HepG2 (cell line): ENCODE data around the gene SIX3. TPM values are rescaled to one million over a fixed set of nuclear protein-coding genes. Genes with fewer than 3 reads are reported as not detected.

Experiments used
- ATAC-seq: fragments of 200-7000 bp; cut with Tn5 transposase; 3 replicates; pipeline ENCODE4 v1.9.1; 2020; ENCODE audit warnings: mild to moderate bottlenecking, moderate library complexity
- BruUV-seq: library from RNA; stranded (reverse); fragments of 400-500 nt; replicated peaks from 2 replicates; lab custom pipeline; 2021; lab: Mats Ljungman, UMichigan
- CTCF ChIA-PET: fragments of 300-600 bp; formaldehyde crosslinking; extraction: SDS; loops from one replicate; lab custom pipeline; 2021; ENCODE audit warnings: low total read pairs, inconsistent platforms, low intra/inter-chr PET ratio; lab: Yijun Ruan, JAX
- POLR2A ChIA-PET: fragments of 350-600 bp; sonication (Branson Sonifier 250); formaldehyde crosslinking; loops from one replicate; lab custom pipeline; 2020; ENCODE audit warnings: antibody characterized with exemption, inconsistent platforms; lab: Yijun Ruan, JAX
- DNase-seq: peaks from one replicate; pipeline ENCODE4 v3.0.0-alpha.2; 2015; ENCODE audit warnings: low spot score
- FAIRE-seq: peaks from 3 replicates; lab custom pipeline; 2011; peaks lifted over from hg19 to GRCh38; lab: Jason Lieb, UNC
- H2AFZ ChIP-seq: one replicate; pipeline ENCODE4 v1.6.1; 2011; ENCODE audit warnings: low read length, inconsistent platforms
- H3K27ac ChIP-seq: fragments of 300-600 bp; 3 replicates; pipeline ENCODE4 v1.8.0; 2011; ENCODE audit warnings: mixed run types, mild to moderate bottlenecking, mixed read lengths, low read length, inconsistent platforms; ENCODE audit not compliant: insufficient read depth; ENCODE audit errors: extremely low read length
- H3K27me3 ChIP-seq, 2 experiments: fragments of 200-600 bp in 1 of 2; 2 replicates in 1 of 2; 3 replicates in 1 of 2; pipeline versions ENCODE4 v1.6.0 to v1.8.0; 2011; ENCODE audit warnings: low read length in 2 of 2, mild to moderate bottlenecking in 2 of 2, moderate library complexity in 2 of 2, inconsistent platforms in 1 of 2; ENCODE audit not compliant: insufficient read depth in 2 of 2, control insufficient read depth in 1 of 2
- H3K36me3 ChIP-seq, 2 experiments: fragments of 200-600 bp in 1 of 2; replicated peaks in 1 of 2; 2 replicates in 1 of 2; 3 replicates in 1 of 2; pipeline versions ENCODE4 v1.5.1 to v1.8.0; 2011; ENCODE audit warnings: low read length in 2 of 2, inconsistent platforms in 1 of 2; ENCODE audit not compliant: insufficient read depth in 2 of 2, control insufficient read depth in 1 of 2
- H3K4me1 ChIP-seq: 2 replicates; pipeline ENCODE4 v1.5.1; 2012; ENCODE audit warnings: low read length, inconsistent platforms; ENCODE audit not compliant: insufficient read depth
- H3K4me2 ChIP-seq: 2 replicates; pipeline ENCODE4 v1.6.0; 2011; ENCODE audit warnings: low read depth, low read length, inconsistent platforms
- H3K4me3 ChIP-seq, 3 experiments: fragments of 200-600 bp in 1 of 3; sonication (generic), shearing (Covaris generic) in 1 of 3; replicated peaks in 1 of 3; 2 replicates each; pipeline ENCODE4 v1.5.1; 2011 to 2016; ENCODE audit warnings: low read length in 3 of 3, inconsistent platforms in 2 of 3, low read depth in 2 of 3, mild to moderate bottlenecking in 2 of 3, control low read depth in 1 of 3, mixed read lengths in 1 of 3; ENCODE audit not compliant: insufficient read depth in 1 of 3
- H3K79me2 ChIP-seq: one replicate; pipeline ENCODE4 v1.6.1; 2011; ENCODE audit warnings: low read length, inconsistent platforms; ENCODE audit not compliant: insufficient read depth
- H3K9ac ChIP-seq: 2 replicates; pipeline ENCODE4 v1.6.0; 2011; ENCODE audit warnings: mild to moderate bottlenecking, low read depth, low read length, inconsistent platforms; ENCODE audit not compliant: insufficient read depth
- H3K9me3 ChIP-seq: 2 replicates; pipeline ENCODE4 v1.5.1; 2012; ENCODE audit warnings: mild to moderate bottlenecking, low read length
- H4K20me1 ChIP-seq: 2 replicates; pipeline ENCODE4 v1.6.0; 2011; ENCODE audit warnings: inconsistent platforms, mild to moderate bottlenecking, low read length, moderate library complexity; ENCODE audit not compliant: insufficient read depth
- EED ChIP-seq: sonication (generic); formaldehyde crosslinking; IDR thresholded peaks from 2 replicates; pipeline ENCODE4 v1.5.0; 2020; ENCODE audit warnings: mild to moderate bottlenecking, missing genetic modification reagents
- FOXA1 ChIP-seq, 2 experiments: fragments of 450-650 bp in 1 of 2; sonication (generic) in 1 of 2; formaldehyde crosslinking in 1 of 2; IDR thresholded peaks; 2 replicates each; pipeline versions ENCODE4 v1.4.0 to v1.6.1; 2016 to 2020; ENCODE audit warnings: missing genetic modification reagents in 1 of 2
- KDM5A ChIP-seq: fragments of 200-600 bp; sonication (generic); IDR thresholded peaks from 2 replicates; pipeline ENCODE4 v1.7.0; 2018; ENCODE audit warnings: antibody characterized with exemption, mild to moderate bottlenecking, low read length, borderline replicate concordance
- SIN3B ChIP-seq: fragments of 150-350 bp; IDR thresholded peaks from 2 replicates; pipeline ENCODE4 v1.6.1; 2014; ENCODE audit warnings: low read length
- TCF7L2 ChIP-seq: IDR thresholded peaks from 2 replicates; pipeline ENCODE4 v1.6.1; 2011; ENCODE audit warnings: mild to moderate bottlenecking, low read depth, low read length, moderate library complexity
- ZNF512B ChIP-seq: sonication (generic); formaldehyde crosslinking; IDR thresholded peaks from 2 replicates; pipeline ENCODE4 v1.5.1; 2020; ENCODE audit warnings: missing genetic modification reagents, mild to moderate bottlenecking, borderline replicate concordance
- WGBS: methylation state at CpG from one replicate; pipeline ENCODE4 v1.1.6; 2017; ENCODE audit warnings: low lambda C conversion rate; 5-methylcytosine and 5-hydroxymethylcytosine counted together
- in situ Hi-C: cut with HindIII; loops from 2 replicates; pipeline ENCODE4 v1.10.0; 2017; ENCODE audit warnings: low pct_unique_long_range_greater_than_20kb; ENCODE audit not compliant: extremely low pct_ligation_motif_present
- intact Hi-C: fragments of 100-400 bp; cut with micrococcal nuclease; formaldehyde crosslinking; loops from one replicate; pipeline ENCODE4 v1.10.0; 2022; ENCODE audit not compliant: unreplicated experiment
- polyA plus RNA-seq, 8 experiments: library from polyadenylated mRNA; depleted of rRNA in 3 of 8; stranded (reverse) in 7 of 8; unstranded in 1 of 8; fragments of >200 nt; fragmentation: Illumina TruSeq in 4 of 8; extraction: Trizol in 4 of 8; gene quantifications; 2 replicates each; pipeline versions ENCODE4 v1.2.1 to v1.2.3, GENCODE V29; 2011 to 2016; ENCODE audit warnings: low read depth in 4 of 8, missing spikeins in 1 of 8, mixed read lengths in 1 of 8; ENCODE audit not compliant: insufficient read depth in 1 of 8
- total RNA-seq, 5 experiments: library from RNA; depleted of rRNA; stranded (reverse); fragments of >200 nt; fragmentation: Illumina TruSeq; extraction: Trizol; gene quantifications; 2 replicates each; pipeline ENCODE4 v1.2.3, GENCODE V29; 2016; ENCODE audit warnings: low read depth in 1 of 5

SIX3 gene
- total and polyA plus RNA-seq, 2 of the 13 experiments (the other 11 are each of a cell fraction or from before 2014, with no cell fraction given), result not detected

GRCh38 chr2:44929735-44930273, 11.7 kb upstream of the SIX3 start:
- CTCF ChIA-PET, result no interaction called here
- in situ Hi-C loops, result no loop called here
- intact Hi-C loops, result loop anchor here (10.0 kb wide), 1 partner anchor 185 kb away; no protein-coding TSS in a partner anchor
- FAIRE-seq, result no peak
- no TSS peak for BruUV-seq
- DNase-seq, result no peak
- peaks cover under 1% of the 10 kb centered on the region; the same call in 1 of the 2 replicates for H3K4me1 ChIP-seq
- no peaks in the 10 kb centered on the region for H3K36me3 ChIP-seq
- no peaks in the 10 kb centered on the region; the same call in 1 of the 2 replicates for H4K20me1 ChIP-seq
- no peak overlapping the region for H2AFZ ChIP-seq
- H3K4me3 ChIP-seq, result no peak overlapping the region
- no peak for ATAC-seq
- POLR2A ChIA-PET, result no interaction called here
- WGBS, result 77% methylated on average over 29 of the region's 32 CpGs
- no peaks in the 10 kb centered on the region for H3K9me3 ChIP-seq
- peaks cover 13 to 77% of the 10 kb centered on the region in 2 experiments for H3K27me3 ChIP-seq
- no peak overlapping the region for H3K27ac ChIP-seq
- TF ChIP-seq FOXA1 (IDR thresholded peaks at IDR 0.05), result no peak
- TF ChIP-seq FOXA1 (CRISPR knock-in tag; IDR thresholded peaks at IDR 0.05), result no peak
- no peak for TF ChIP-seq ZNF512B (CRISPR knock-in tag)
- TF ChIP-seq EED, result no peak
- no peak for TF ChIP-seq SIN3B
- TF ChIP-seq KDM5A, result no peak
- no peak for TF ChIP-seq TCF7L2
- H3K4me2 ChIP-seq, result no peak overlapping the region
- no peak overlapping the region for H3K9ac ChIP-seq
- no peaks in the 10 kb centered on the region for H3K79me2 ChIP-seq
